Ovary (tissue), 9 donors: Measurements from ENCODE around the gene EEFSEC. TPM values are rescaled to one million over a fixed set of nuclear protein-coding genes. Genes with fewer than 3 reads are reported as not detected.

Experiments
- DNase-seq, 5 donors: peaks; one replicate each; pipeline ENCODE4 v3.0.0-alpha.2; 2019 to 2020
- H3K27ac ChIP-seq, 2 donors: fragments of 200-600 bp; one replicate each; pipeline versions ENCODE4 v1.5.1 to v1.8.0; 2019 to 2022
- H3K27me3 ChIP-seq: fragments of 200-600 bp; one replicate; pipeline ENCODE4 v1.8.0; 2022
- H3K36me3 ChIP-seq: fragments of 200-600 bp; sonication (generic); one replicate; pipeline ENCODE4 v1.5.1; 2019
- H3K4me1 ChIP-seq: one replicate; pipeline ENCODE4 v1.8.1; 2013; ENCODE audit warnings: mild to moderate bottlenecking, moderate library complexity; ENCODE audit not compliant: insufficient read depth
- H3K4me3 ChIP-seq: fragments of 200-600 bp; sonication (generic); one replicate; pipeline ENCODE4 v1.5.1; 2017
- H3K9me3 ChIP-seq, 2 donors: fragments of 200-600 bp in 1 of 2; sonication (generic) in 1 of 2; one replicate each; pipeline versions ENCODE4 v1.5.1 to v1.8.1; 2013 to 2019; ENCODE audit warnings: mild to moderate bottlenecking in 1 of 2, moderate library complexity in 1 of 2
- EP300 ChIP-seq: sonication (generic); formaldehyde crosslinking; IDR thresholded peaks from one replicate; pipeline ENCODE4 v1.6.1; 2017; ENCODE audit warnings: antibody characterized with exemption
- POLR2A ChIP-seq: fragments of 450-650 bp; IDR thresholded peaks from one replicate; pipeline ENCODE4 v1.6.1; 2017; ENCODE audit warnings: antibody characterized with exemption, mild to moderate bottlenecking, moderate library complexity
- WGBS, 3 donors: extraction: QIAGEN DNeasy Blood & Tissue Kit in 1 of 3; methylation state at CpG; one replicate each; pipeline versions ENCODE4 v1.1.5 to v1.1.7; 2013 to 2017; 5-methylcytosine and 5-hydroxymethylcytosine counted together
- intact Hi-C, 4 donors: fragments of 100-400 bp; cut with DNase I; formaldehyde crosslinking; loops; one replicate each; pipeline versions ENCODE4 v1.11.0 to v1.15.1; 2022 to 2023
- polyA plus RNA-seq, 2 donors: library from polyadenylated mRNA; stranded (reverse); fragments of 200-250 nt in 1 of 2; fragments of 350-450 nt in 1 of 2; fragmentation: Illumina TruSeq in 1 of 2; extraction: RNeasy Lipid Tissue Mini Kit (QIAGEN cat#74804) in 1 of 2; gene quantifications; one replicate each; pipeline ENCODE4 v1.2.3, GENCODE V29; 2013 to 2014
- total RNA-seq, 7 donors: library from RNA; depleted of rRNA in 2 of 7; stranded (reverse); fragments of >200 nt in 2 of 7; fragmentation: NEBNext Ultra II Directional in 3 of 7; extraction: Animal tissue kit (Norgen Biotek cat#: 25700) in 3 of 7; gene quantifications; one replicate each; pipeline versions ENCODE4 v1.1.0 to v1.2.4, GENCODE V29; 2016 to 2023
- TF ChIP-seq, protein P1 (sequence below), 3 donors: fragments of 450-650 bp in 2 of 3; fragments of 200-600 bp in 1 of 3; IDR thresholded peaks; one replicate each; pipeline versions ENCODE4 v1.5.1 to v1.8.0; 2016 to 2022; ENCODE audit warnings: antibody characterized with exemption in 3 of 3, mild to moderate bottlenecking in 1 of 3
- donor health status: DM: no; HTN: no; CAD: no; lungs with moderate emphysema.
- donor health status: DM: no; HTN: no; CAD: no.
- donor health status: Bipolar disorder and iron deficiency.
- donor health status: DM: yes; HTN: yes; CAD: no.
- donor health status: DM: no; HTN: no; CAD: no.
- donor health status: DM: yes; HTN: yes; CAD: no.

EEFSEC gene
- total and polyA plus RNA-seq, 9 donors: 6.8 to 21.0 (median 15.4) TPM

DNA sequence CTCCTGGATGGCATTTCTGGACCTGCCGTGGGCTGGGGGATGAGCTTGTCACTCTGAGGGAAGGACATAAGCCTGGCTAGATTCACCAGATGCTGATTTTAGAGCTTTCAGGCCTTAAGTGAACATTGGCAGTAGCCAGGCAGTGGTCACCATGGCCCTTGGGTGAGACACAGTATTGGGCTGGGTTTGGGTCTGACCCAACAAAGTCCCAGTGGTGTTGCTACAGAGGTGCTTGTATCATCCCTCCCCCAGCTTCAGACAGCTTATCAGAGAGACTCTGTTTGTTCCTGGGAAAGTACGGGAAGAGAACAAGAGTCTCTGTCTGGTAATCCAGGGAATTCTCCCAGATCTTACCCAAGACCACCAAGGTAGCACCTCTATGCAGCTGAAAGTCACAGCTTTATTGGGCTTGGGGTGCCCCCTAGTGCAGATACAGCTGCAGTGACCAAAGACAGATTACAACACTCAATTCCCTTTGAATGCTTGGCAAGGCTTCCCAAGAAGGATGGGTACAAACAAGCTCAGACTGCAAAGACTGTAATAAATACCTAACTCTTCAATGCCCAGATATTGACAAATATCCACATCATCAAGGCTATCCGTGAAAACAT is 19.9 kb upstream of the EEFSEC start:
- no peak for TF ChIP-seq POLR2A
- no peak for TF ChIP-seq EP300
- TF ChIP-seq, protein P1, sequence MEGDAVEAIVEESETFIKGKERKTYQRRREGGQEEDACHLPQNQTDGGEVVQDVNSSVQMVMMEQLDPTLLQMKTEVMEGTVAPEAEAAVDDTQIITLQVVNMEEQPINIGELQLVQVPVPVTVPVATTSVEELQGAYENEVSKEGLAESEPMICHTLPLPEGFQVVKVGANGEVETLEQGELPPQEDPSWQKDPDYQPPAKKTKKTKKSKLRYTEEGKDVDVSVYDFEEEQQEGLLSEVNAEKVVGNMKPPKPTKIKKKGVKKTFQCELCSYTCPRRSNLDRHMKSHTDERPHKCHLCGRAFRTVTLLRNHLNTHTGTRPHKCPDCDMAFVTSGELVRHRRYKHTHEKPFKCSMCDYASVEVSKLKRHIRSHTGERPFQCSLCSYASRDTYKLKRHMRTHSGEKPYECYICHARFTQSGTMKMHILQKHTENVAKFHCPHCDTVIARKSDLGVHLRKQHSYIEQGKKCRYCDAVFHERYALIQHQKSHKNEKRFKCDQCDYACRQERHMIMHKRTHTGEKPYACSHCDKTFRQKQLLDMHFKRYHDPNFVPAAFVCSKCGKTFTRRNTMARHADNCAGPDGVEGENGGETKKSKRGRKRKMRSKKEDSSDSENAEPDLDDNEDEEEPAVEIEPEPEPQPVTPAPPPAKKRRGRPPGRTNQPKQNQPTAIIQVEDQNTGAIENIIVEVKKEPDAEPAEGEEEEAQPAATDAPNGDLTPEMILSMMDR (IDR thresholded peaks at IDR 0.05): no peak
- intact Hi-C loops: no loop called here
- H3K27me3 ChIP-seq: no peaks in the 10 kb centered on the region
- no peak for DNase-seq
- WGBS, 3 donors: 57 to 63% (median 59%) methylated on average over 3 of the region's 3 CpGs
- no peaks in the 10 kb centered on the region for H3K4me1 ChIP-seq
- H3K27ac ChIP-seq: no peak overlapping the region
- H3K36me3 ChIP-seq: no peaks in the 10 kb centered on the region
- H3K9me3 ChIP-seq: no peaks in the 10 kb centered on the region
- H3K4me3 ChIP-seq: no peak overlapping the region

DNA sequence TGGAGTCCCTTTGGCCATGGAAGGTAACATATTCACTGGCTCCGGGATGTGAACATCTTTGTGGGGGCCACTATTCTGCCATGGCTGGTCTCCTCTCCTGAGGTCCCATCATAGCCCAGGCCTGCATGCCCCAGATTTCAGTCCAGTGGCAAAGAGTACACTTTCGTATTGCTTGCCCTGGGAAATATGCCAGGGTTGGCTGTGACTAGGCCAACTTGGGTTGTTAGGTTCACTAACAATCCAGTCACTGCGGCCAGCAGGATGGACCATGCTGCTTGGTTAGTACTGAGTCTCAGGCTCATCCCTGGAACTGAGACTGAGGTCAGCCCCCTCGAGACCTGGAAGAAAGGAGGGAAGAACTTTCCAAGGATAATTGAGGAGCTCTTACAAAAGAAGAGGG is 9.8 kb upstream of the EEFSEC start:
- 84 to 98% (median 88%) methylated on average over 4 of the region's 4 CpGs for WGBS, 3 donors
- Histone ChIP-seq H3K4me1 (no peaks in the 10 kb centered on the region), H3K4me3 (no peak overlapping the region), H3K9me3 (no peaks in the 10 kb centered on the region), H3K27me3 (no peaks in the 10 kb centered on the region), H3K27ac (no peak overlapping the region), H3K36me3 (no peaks in the 10 kb centered on the region)
- intact Hi-C loops: no loop called here
- TF ChIP-seq, protein P1 (IDR thresholded peaks at IDR 0.05): no peak
- TF ChIP-seq POLR2A (no peak), EP300 (no peak)
- DNase-seq: no peak

DNA sequence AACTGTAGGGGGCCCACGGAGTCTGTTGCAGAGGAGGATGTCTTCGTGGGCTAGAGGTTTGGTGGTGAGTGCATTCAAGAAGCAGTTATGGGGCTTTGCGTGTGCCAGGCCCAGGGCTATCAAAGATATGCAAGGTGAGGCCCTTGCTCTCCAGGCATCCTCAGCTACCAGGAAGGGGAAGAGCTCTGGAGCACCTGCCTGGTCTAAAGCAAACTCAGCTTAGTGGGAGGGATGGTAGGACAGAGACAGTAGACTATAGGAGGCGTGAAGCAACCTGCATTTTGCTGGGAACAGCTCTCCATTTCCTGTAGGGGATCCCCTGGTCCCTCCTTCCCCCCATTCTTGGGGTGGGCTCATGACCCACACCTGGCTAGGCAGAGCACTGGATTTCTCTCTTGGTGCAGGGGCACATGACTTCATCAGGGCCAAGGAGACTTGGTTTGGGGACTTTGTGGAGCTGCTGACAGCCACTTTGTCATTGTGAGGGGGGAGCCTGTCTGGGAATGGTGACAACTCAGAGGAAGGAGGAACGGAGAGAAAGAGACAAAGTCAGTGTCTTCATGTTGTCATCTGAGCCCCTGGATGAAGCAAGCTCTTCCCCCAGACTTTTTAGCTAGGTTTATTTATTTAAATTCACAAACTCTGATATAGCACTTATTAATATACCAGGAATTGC is 8.6 kb upstream of the EEFSEC start:
- DNase-seq: no peak
- Histone ChIP-seq H3K9me3 (no peaks in the 10 kb centered on the region), H3K27ac (no peak overlapping the region), H3K4me3 (no peak overlapping the region), H3K36me3 (no peaks in the 10 kb centered on the region), H3K27me3 (no peaks in the 10 kb centered on the region), H3K4me1 (no peaks in the 10 kb centered on the region)
- TF ChIP-seq, protein P1 (IDR thresholded peaks at IDR 0.05): no peak
- TF ChIP-seq POLR2A (no peak), EP300 (no peak)
- intact Hi-C loops: no loop called here
- 64 to 75% (median 64%) methylated on average over 5 of the region's 5 CpGs for WGBS, 3 donors

DNA sequence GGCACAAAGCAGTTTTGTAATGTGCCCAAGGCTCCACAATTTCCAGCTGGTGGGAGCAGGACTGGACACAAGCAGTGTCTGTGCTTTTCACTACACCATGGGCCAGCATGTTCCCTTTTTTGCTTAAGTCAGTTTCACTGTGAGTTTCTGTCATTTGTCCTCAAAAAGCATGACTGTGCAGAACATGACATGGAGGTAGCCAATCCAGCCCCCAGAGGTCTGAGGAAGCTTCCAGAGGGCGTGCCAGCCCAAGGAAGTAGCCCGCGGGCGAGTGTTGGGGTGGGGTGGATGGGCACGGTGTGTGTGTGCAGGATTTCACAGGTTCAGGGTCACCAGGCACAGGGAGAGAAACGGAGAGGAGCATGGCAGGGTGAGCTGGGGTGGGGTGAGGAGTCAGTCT is 8.0 kb upstream of the EEFSEC start:
- Histone ChIP-seq H3K4me1 (no peaks in the 10 kb centered on the region), H3K27ac (no peak overlapping the region), H3K4me3 (no peak overlapping the region), H3K9me3 (no peaks in the 10 kb centered on the region), H3K36me3 (no peaks in the 10 kb centered on the region), H3K27me3 (no peaks in the 10 kb centered on the region)
- 64 to 78% (median 73%) methylated on average over 6 of the region's 6 CpGs for WGBS, 3 donors
- intact Hi-C loops: no loop called here
- TF ChIP-seq POLR2A: no peak
- TF ChIP-seq, protein P1 (IDR thresholded peaks at IDR 0.05): no peak
- TF ChIP-seq EP300: no peak
- DNase-seq: no peak
